PC-9 (cell line): ENCODE data around the gene TUBB. TPM values are rescaled to one million over a fixed set of nuclear protein-coding genes. Genes with fewer than 3 reads are reported as not detected.
A peak's percentile ranks its signal among the peaks of the same experiment; 100 is the strongest.

Source experiments
- BruUV-seq: library from RNA; stranded (reverse); fragments of 400-500 nt; replicated peaks from 2 replicates; lab custom pipeline; 2021; lab: Mats Ljungman, UMichigan
- CTCF ChIA-PET: fragments of 300-600 bp; sonication (Branson Sonifier 250); formaldehyde crosslinking; loops from one replicate; lab custom pipeline; 2022; ENCODE audit warnings: antibody characterized with exemption; lab: Charles Lee
- POLR2A ChIA-PET: fragments of 300-600 bp; sonication (Branson Sonifier 250); formaldehyde crosslinking; loops from one replicate; lab custom pipeline; 2022; ENCODE audit warnings: antibody characterized with exemption; ENCODE audit not compliant: unreplicated experiment; lab: Charles Lee
- DNase-seq, 2 experiments: peaks; one replicate each; pipeline versions ENCODE4 v3.0.0 to v3.0.0-alpha.2; 2015 to 2022; ENCODE audit warnings: mixed read lengths in 1 of 2
- H2AFZ ChIP-seq: fragments of 200-600 bp; sonication (generic); 2 replicates; pipeline ENCODE4 v1.8.1; 2017; ENCODE audit warnings: antibody characterized with exemption
- H3F3A ChIP-seq: fragments of 200-600 bp; sonication (generic); 2 replicates; pipeline ENCODE4 v1.8.1; 2017; ENCODE audit warnings: antibody characterized with exemption, mild to moderate bottlenecking, low read depth; ENCODE audit not compliant: insufficient read depth
- H3K27ac ChIP-seq: fragments of 200-600 bp; sonication (generic); 2 replicates; pipeline ENCODE4 v1.6.1; 2016; ENCODE audit warnings: mixed run types
- H3K27me3 ChIP-seq: fragments of 200-600 bp; sonication (generic); 2 replicates; pipeline ENCODE4 v1.6.1; 2016; ENCODE audit warnings: low read depth, mixed run types; ENCODE audit not compliant: insufficient read depth
- H3K36me3 ChIP-seq: fragments of 200-600 bp; sonication (generic); 2 replicates; pipeline ENCODE4 v1.6.1; 2016; ENCODE audit warnings: low read depth, mixed run types
- H3K4me1 ChIP-seq: fragments of 200-600 bp; sonication (generic); replicated peaks from 2 replicates; pipeline ENCODE4 v1.6.1; 2016; ENCODE audit warnings: mixed run types; ENCODE audit not compliant: insufficient read depth
- H3K4me2 ChIP-seq: fragments of 200-600 bp; sonication (generic); 2 replicates; pipeline ENCODE4 v1.6.1; 2017; ENCODE audit warnings: mixed run types
- H3K4me3 ChIP-seq: fragments of 200-600 bp; sonication (generic); 2 replicates; pipeline ENCODE4 v1.6.1; 2016; ENCODE audit warnings: mixed run types
- H3K79me2 ChIP-seq: fragments of 200-600 bp; sonication (generic); 2 replicates; pipeline ENCODE4 v1.6.1; 2017; ENCODE audit warnings: low read depth, mixed run types
- H3K9me2 ChIP-seq: fragments of 200-600 bp; sonication (generic); 2 replicates; pipeline ENCODE4 v1.8.1; 2017; ENCODE audit warnings: mild to moderate bottlenecking; ENCODE audit not compliant: insufficient read depth
- H3K9me3 ChIP-seq: fragments of 200-600 bp; sonication (generic); 2 replicates; pipeline ENCODE4 v1.8.1; 2016; ENCODE audit warnings: low read depth; ENCODE audit not compliant: insufficient read depth
- H4K20me1 ChIP-seq: fragments of 200-600 bp; sonication (generic); 2 replicates; pipeline ENCODE4 v1.8.1; 2017; ENCODE audit not compliant: insufficient read depth
- EZH2 ChIP-seq: fragments of 200-600 bp; sonication (generic); IDR thresholded peaks from 2 replicates; pipeline ENCODE4 v1.8.0; 2017; ENCODE audit warnings: antibody characterized with exemption, low read depth
- intact Hi-C: fragments of 100-400 bp; cut with micrococcal nuclease; formaldehyde crosslinking; loops from one replicate; pipeline ENCODE4 v1.10.0; 2022; ENCODE audit not compliant: unreplicated experiment
- total RNA-seq: library from RNA; stranded (reverse); gene quantifications from 2 replicates; pipeline ENCODE4 v1.2.3, GENCODE V29; 2021
- TF ChIP-seq, protein P1 (sequence below): fragments of 200-600 bp; sonication (generic); conservative IDR thresholded peaks from 2 replicates; pipeline ENCODE4 v1.6.1; 2017; ENCODE audit warnings: mixed run types, antibody characterized with exemption, mild to moderate bottlenecking, moderate library complexity

TUBB gene
- total RNA-seq, 1 experiment from 2014 or later: 901 TPM

DNA sequence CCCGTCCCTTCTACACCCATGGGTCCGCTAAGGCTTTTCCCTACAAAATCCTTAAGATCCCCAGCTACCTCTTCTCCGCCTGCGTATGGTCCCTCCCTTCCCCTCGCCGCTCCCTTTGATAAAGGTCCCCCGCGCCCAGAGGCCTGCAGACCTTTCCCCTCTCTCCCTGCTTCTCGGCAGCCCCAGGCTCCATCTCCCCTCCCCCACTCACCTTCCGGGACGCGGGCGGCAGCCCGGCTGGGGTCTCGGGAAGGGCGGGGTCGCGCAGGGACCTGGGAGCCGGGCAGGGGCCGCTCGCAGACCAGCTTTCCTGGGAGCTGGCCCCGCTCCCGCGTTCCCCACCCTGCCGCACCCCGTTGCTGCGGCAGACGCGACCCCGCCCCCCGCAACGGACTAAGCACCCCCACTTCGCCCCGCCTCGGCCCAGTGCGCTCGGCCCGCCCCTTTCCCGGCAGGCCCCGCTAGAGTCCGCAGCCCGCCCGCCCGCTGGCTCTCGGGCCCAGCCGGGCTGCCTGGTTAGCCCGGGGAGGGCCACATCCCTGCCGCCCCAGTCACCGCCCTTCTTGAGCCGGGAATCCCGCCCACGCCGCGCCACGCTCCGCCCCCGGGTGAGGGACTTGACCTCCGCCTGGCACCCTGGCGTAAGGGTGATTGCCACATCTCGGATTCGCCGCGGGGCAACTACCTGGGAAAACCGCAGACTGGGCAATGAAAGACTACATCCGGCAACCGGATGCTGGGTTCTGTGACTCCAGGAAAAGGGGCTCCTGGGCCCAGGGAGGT lies 22.4 kb downstream of the TUBB start, which contains the start of gene FLOT1:
FLOT1 (minus strand) TSS at position 372 of the 783 bp plus-strand sequence. CDS start 498 bp downstream, outside the sequence.
- CTCF ChIA-PET: interaction anchor here (0.7 to 1.3 kb wide), 2 partner anchors 12 to 77 kb away, joined by 3 to 5 read pairs; no protein-coding TSS in a partner anchor

DNA sequence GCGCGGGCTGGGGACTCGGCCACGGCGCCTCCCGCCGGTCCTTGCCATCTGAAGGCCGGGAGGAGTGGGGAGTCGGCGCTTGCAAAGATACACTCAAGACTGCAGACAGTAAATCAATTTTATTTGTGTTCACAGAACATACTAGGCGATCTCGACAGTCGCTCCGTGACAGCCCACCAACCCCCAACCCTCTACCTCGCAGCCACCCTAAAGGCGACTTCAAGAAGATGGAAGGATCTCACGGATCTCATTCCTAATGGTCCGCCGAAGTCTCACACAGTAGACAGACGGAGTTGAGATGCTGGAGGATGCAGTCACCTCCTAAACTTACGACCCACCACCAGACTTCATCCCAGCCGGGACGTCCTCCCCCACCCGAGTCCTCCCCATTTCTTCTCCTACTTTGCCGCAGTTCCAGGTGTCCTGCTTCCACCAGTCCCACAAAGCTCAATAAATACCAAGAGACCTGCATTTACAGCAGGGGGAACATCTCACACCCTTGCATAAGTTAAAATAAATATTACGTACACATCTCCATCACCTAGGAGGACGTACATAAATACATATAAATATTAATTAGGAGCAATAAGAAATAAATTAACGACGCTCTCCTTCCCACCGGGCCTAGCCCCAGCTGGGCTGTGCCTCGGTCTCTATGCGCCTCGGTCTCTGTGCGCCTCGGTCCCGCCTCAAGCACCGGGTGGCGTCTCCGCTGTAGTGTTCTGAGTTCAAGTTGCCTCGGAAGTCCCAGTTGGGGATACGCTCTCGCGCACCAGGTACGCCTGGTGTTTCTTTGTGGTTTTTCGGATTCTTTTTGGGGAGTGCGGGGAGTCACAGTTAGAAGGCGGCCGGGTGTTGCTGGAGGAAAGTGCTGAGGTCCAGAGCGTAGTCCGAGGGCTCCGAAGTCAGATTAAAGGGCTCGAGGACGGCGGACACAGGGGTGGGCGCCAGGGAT lies 23.2 kb downstream of the TUBB start:
- Histone ChIP-seq H3K27ac (peak overlapping the region; percentile 93), H3K4me1 (peaks cover 59% of the 10 kb centered on the region), H3K4me2 (peak overlapping the region; percentile 68), H3K4me3 (peak overlapping the region; percentile 86), H3K9me2 (no peaks in the 10 kb centered on the region), H3K9me3 (no peaks in the 10 kb centered on the region), H3K36me3 (peaks cover 32% of the 10 kb centered on the region), H2AFZ (no peak overlapping the region), H3F3A (peaks cover 45% of the 10 kb centered on the region), H4K20me1 (no peaks in the 10 kb centered on the region; the same call in 1 of the 2 replicates), H3K27me3 (no peaks in the 10 kb centered on the region), H3K79me2 (peaks cover 76% of the 10 kb centered on the region)
- TF ChIP-seq, protein P1, sequence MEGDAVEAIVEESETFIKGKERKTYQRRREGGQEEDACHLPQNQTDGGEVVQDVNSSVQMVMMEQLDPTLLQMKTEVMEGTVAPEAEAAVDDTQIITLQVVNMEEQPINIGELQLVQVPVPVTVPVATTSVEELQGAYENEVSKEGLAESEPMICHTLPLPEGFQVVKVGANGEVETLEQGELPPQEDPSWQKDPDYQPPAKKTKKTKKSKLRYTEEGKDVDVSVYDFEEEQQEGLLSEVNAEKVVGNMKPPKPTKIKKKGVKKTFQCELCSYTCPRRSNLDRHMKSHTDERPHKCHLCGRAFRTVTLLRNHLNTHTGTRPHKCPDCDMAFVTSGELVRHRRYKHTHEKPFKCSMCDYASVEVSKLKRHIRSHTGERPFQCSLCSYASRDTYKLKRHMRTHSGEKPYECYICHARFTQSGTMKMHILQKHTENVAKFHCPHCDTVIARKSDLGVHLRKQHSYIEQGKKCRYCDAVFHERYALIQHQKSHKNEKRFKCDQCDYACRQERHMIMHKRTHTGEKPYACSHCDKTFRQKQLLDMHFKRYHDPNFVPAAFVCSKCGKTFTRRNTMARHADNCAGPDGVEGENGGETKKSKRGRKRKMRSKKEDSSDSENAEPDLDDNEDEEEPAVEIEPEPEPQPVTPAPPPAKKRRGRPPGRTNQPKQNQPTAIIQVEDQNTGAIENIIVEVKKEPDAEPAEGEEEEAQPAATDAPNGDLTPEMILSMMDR: no peak
- no peak for TF ChIP-seq EZH2
- DNase-seq: no peak
- ChIA-PET CTCF (no interaction called here), POLR2A (interaction anchor here (0.6 to 1.5 kb wide), 4 partner anchors 9 to 77 kb away, joined by 3 to 13 read pairs (median 8); no protein-coding TSS in a partner anchor)
- BruUV-seq: TSS peak; percentile 99
- intact Hi-C loops: loop anchor here (1.0 to 5.0 kb wide), 4 partner anchors 9 to 329 kb away; partner anchors contain the start of gene TUBB

More for the DNA sequence above, 22.4 kb downstream of the TUBB start, which contains the start of gene FLOT1:
- H3K4me3 ChIP-seq: peak within 1 kb of the TSS; percentile 86
- peak within 1 kb of the TSS; percentile 93 for H3K27ac ChIP-seq
- no peaks in the 10 kb centered on the region for H3K27me3 ChIP-seq
- TF ChIP-seq, protein P1: no peak
- TF ChIP-seq EZH2: no peak
- DNase-seq: peak; percentile 94 to 100
- peak within 1 kb of the TSS; percentile 66 for H2AFZ ChIP-seq
- peaks cover 40% of the 10 kb centered on the region for H3K36me3 ChIP-seq
- no peaks in the 10 kb centered on the region; the same call in 1 of the 2 replicates for H4K20me1 ChIP-seq
- peaks cover 45% of the 10 kb centered on the region for H3F3A ChIP-seq
- H3K9me3 ChIP-seq: no peaks in the 10 kb centered on the region
- POLR2A ChIA-PET: interaction anchor here (0.5 to 0.9 kb wide), 8 partner anchors 10 to 347 kb away, joined by 3 to 31 read pairs (median 4); no protein-coding TSS in a partner anchor
- no peaks in the 10 kb centered on the region for H3K9me2 ChIP-seq
- H3K4me1 ChIP-seq: peaks cover 59% of the 10 kb centered on the region
- peak within 1 kb of the TSS; percentile 98 for H3K4me2 ChIP-seq
- intact Hi-C loops: loop anchor here (1.0 to 5.0 kb wide), 7 partner anchors 10 to 330 kb away; partner anchors contain the start of genes DDR1 and TUBB
- no TSS peak for BruUV-seq
- peaks cover 77% of the 10 kb centered on the region for H3K79me2 ChIP-seq
